ENCODE results near the gene KCNJ12.
"Not testable (repeated sequence)": the region's sequence is repeated elsewhere in the genome, so short reads cannot be mapped to it uniquely, and the experiment has no call there.

KCNJ12 gene

DNA sequence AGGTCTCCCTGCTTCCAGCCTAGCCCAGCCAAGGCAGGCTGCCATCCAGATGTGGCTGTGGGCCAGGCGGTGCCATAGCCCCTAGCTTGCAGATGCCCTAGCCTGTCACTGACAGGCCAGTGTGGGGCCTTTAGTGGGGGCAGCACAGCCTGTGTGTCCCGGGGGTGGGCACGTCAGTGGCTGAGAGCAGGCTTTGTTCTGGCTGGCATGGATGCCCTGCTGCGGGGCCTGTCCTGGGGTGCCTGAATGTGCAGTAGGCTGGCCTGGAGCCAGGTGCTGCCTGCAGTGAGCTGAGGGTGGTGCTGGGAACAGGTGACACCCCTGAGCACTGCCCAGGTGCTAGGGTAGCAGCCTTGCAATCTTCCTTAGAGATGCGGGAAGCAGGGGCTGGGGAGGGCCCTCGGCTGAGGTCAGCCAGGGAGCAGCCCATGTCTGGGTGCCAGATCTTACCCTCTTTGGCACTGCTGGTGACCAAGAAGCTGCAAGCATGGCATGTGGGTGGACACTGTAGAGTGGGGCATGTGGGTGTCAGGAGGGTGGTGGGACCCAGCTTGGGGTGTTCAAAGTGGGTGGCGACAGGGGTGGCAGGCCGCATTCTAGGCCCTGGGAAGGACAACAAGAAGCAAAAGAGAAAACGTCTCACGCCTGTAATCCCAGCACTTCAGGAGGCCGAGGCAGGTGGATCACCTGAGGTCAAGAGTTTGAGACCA is 37.6 kb downstream of the KCNJ12 start:
- DNase-seq (ENCODE audit: insufficient read length, low spot score); FAIRE-seq: not testable (repeated sequence)

GRCh38 chr17:21414616-21415015 is 38.5 kb downstream of the KCNJ12 start:
- DNase-seq (ENCODE audit: insufficient read length, low spot score); FAIRE-seq: not testable (repeated sequence)

GRCh38 chr17:21415166-21415990 is 39.2 kb downstream of the KCNJ12 start:
- not testable (repeated sequence) for DNase-seq (ENCODE audit: insufficient read length, low spot score)
- peak; percentile 58 for FAIRE-seq

GRCh38 chr17:21416471-21416981 is 40.4 kb downstream of the KCNJ12 start:
- FAIRE-seq; DNase-seq (ENCODE audit: insufficient read length, low spot score): not testable (repeated sequence)

DNA sequence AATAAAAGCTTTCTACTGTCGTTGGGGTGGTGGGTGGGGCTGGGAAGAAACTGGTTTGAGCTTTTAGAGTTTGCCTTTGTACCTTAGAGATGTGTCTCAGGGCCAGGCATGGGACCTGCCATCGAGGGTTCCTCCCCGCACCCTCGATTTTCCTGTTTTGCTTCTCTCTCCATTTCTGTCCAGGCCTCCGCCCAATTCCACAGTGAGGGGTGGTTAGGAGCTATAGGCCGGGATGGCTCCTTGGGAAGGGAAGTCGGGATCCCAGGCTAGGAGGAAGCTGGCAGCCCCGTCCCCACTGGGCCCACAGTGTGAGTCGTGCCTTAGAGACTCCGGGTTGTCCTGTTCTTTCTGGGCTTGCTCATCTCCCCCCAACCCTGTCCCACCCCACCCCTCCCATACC is 41.2 kb downstream of the KCNJ12 start:
- not testable (repeated sequence) for FAIRE-seq; DNase-seq (ENCODE audit: insufficient read length, low spot score)

DNA sequence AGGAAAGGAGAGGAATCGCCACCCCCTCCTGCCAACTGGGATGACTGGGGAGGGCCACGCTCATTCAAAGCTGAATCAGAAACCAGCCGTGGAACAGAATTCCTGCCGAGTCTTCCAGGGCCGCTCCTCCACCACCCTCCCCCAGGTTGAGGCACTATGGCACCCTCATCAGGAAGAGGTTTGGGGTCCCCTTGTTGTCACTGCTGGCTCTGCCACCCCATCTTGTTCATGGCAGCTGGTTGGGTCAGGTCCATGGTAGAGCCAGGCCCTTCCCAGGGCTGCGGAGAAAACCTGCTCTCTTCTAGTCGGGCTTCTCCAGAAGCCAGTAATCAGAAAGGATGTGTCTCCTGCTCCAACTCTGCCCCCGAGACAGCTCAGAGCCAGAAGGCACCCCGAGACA is 41.8 kb downstream of the KCNJ12 start:
- FAIRE-seq (no peak), DNase-seq (ENCODE audit: insufficient read length, low spot score) (no peak)
- TF ChIP-seq POLR2AphosphoS5 (IDR thresholded peaks at IDR 0.05; ENCODE audit: low read depth, low read length) (no peak), POLR2A (IDR thresholded peaks at IDR 0.05; ENCODE audit: low read depth, low read length) (no peak), SPI1 (IDR thresholded peaks at IDR 0.05; ENCODE audit: low read depth, low read length) (no peak), PAX5 (IDR thresholded peaks at IDR 0.05; ENCODE audit: insufficient read depth, low read length, severe bottlenecking) (no peak), TAF1 (IDR thresholded peaks at IDR 0.05; ENCODE audit: low read depth, low read length) (no peak), POU2F2 (IDR thresholded peaks at IDR 0.05; ENCODE audit: low read depth, low read length) (no peak)

- TF ChIP-seq POLR2A (IDR thresholded peaks at IDR 0.05; ENCODE audit: low read depth, low read length) = no peak
- TF ChIP-seq PAX5 (IDR thresholded peaks at IDR 0.05; ENCODE audit: insufficient read depth, low read length, severe bottlenecking) = no peak
- no peak for TF ChIP-seq POU2F2 (IDR thresholded peaks at IDR 0.05; ENCODE audit: low read depth, low read length)
- no peak for TF ChIP-seq TAF1 (IDR thresholded peaks at IDR 0.05; ENCODE audit: low read depth, low read length)
- TF ChIP-seq SPI1 (IDR thresholded peaks at IDR 0.05; ENCODE audit: low read depth, low read length) = no peak
- TF ChIP-seq POLR2AphosphoS5 (IDR thresholded peaks at IDR 0.05; ENCODE audit: low read depth, low read length) = no peak
- FAIRE-seq = no peak
These were observed 42.5 kb downstream of the KCNJ12 start for GRCh38 chr17:21418446-21419298.

DNA sequence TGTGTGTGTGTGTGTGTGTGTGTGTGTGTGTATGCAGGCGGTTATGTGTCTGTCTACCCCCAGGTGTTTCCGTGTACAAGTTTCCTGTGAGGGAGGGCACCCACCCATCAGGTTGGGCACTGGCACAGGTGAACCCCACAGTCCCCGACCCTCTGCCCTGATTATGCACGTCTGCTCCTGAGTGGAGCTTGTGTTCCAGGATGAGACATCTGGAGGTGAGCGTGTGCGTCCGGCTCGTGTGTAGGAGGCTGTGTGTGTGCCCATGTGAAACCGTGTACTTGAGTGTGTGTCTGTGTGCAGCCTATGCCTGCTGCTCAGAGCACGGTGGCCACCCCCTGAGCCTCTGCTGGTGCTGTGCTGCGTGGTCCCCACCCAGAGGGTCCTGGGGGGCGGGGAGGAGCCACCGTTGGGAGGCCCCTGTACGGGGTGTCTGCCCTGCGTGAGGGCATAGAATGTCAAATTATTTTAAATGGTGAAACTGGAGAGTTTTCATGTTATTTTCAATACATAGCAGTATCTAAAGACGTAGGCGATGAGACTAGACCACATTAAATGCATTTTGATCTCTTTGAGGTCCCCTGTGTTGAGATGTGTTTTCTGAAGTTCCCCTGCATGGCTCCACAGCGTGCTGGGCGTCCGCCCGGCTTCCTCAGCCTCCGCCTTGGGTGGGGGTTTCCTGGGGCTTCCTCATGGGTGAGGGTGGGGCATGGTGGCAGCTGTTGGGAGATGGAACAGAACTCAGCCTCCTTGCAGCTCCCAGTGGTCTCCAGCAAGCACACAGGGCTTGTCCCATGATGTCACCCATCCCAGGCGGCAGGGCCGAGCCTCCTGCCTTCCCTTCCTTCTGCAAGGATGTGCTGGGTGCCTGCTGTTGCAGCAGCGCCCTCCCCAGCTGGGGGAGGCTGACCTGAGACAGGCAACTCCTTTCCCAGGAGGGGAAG is 43.4 kb downstream of the KCNJ12 start:
- FAIRE-seq = no peak

More at GRCh38 chr17:21418446-21419298, 42.5 kb downstream of the KCNJ12 start:
- DNase-seq (ENCODE audit: insufficient read length, low spot score) = no peak

GRCh38 chr17:21420503-21421090 is 44.4 kb downstream of the KCNJ12 start:
- not testable (repeated sequence) for FAIRE-seq; DNase-seq (ENCODE audit: insufficient read length, low spot score)

More for the DNA sequence above, 43.4 kb downstream of the KCNJ12 start:
- TF ChIP-seq POLR2AphosphoS5 (IDR thresholded peaks at IDR 0.05; ENCODE audit: low read depth, low read length) (no peak), POLR2A (IDR thresholded peaks at IDR 0.05; ENCODE audit: low read depth, low read length) (no peak), TAF1 (IDR thresholded peaks at IDR 0.05; ENCODE audit: low read depth, low read length) (no peak), SPI1 (IDR thresholded peaks at IDR 0.05; ENCODE audit: low read depth, low read length) (no peak), POU2F2 (IDR thresholded peaks at IDR 0.05; ENCODE audit: low read depth, low read length) (no peak), PAX5 (IDR thresholded peaks at IDR 0.05; ENCODE audit: insufficient read depth, low read length, severe bottlenecking) (no peak)
- no peak for DNase-seq (ENCODE audit: insufficient read length, low spot score)

- DNase-seq (ENCODE audit: insufficient read length, low spot score); FAIRE-seq: not testable (repeated sequence)
These were observed 45.5 kb downstream of the KCNJ12 start for GRCh38 chr17:21421421-21422310.

DNA sequence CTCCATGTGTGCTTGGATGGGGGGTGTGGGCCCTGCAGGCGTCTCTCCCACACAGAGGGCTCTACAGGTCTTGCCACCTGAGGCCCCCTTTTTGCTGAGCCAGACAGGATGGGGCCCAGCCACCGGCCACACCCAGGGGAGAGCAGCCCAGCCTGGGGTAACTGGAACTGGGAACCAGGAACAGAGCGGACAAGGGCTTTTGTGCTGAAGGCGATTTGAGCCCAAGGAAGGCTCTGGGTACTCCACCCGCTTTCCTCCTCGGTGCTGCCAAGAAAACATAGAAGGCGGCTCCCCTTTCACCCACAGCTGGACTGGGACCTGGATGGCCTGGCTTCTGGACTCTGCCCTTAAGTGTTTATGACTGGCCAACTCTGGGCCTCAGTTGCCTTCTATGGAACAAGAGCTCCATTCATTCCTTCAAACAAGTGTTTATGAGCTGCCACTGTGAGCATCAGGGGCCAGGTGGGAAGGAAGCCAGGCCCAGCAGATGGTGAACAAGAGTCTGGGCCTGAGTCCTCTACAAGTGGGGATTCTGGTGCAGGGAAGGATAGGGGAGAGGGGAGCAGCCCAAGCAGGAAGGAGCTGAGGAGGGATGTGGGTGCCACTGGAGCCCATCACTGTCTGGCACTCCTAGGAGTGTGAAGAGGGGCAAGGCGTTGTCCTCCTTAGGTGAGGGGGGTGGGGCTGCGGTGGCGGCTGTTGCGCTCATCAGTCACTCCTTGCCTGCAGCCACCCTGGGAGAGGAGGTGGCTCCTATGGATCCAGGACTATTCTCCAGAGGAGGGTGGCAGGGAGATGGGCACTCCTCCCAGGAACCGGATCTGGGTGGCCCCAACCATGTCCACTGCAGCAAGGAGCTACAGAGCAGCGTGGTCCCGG is 46.4 kb downstream of the KCNJ12 start:
- not testable (repeated sequence) for FAIRE-seq; DNase-seq (ENCODE audit: insufficient read length, low spot score)

DNA sequence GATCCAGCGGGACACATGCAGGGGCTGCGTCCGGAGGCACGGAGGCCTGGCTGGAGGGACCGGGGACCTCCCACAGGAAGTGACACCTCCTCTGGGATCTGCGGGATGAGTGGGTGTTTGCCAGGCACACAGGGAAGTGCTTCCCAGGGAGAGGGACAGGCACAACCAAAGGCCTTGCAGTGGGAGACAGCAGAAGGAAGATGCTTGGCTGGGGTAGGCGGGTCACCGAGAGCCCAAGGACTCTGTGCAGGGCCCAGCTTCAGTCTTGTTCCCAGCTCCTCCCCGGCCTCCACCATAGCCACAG is 47.0 kb downstream of the KCNJ12 start:
- FAIRE-seq; DNase-seq (ENCODE audit: insufficient read length, low spot score): not testable (repeated sequence)

GRCh38 chr17:21424697-21425096 is 48.5 kb downstream of the KCNJ12 start:
- not testable (repeated sequence) for FAIRE-seq; DNase-seq (ENCODE audit: insufficient read length, low spot score)
